GM19395 (cell line): Measurements from ENCODE around the gene RRAS.

ENCODE experiments used
- ATAC-seq: cut with Tn5 transposase; IDR thresholded peaks from one replicate; pipeline ENCODE4 v1.9.1; 2021; ENCODE audit warnings: mild to moderate bottlenecking, moderate library complexity; ENCODE audit not compliant: unreplicated experiment

The RRAS gene

DNA sequence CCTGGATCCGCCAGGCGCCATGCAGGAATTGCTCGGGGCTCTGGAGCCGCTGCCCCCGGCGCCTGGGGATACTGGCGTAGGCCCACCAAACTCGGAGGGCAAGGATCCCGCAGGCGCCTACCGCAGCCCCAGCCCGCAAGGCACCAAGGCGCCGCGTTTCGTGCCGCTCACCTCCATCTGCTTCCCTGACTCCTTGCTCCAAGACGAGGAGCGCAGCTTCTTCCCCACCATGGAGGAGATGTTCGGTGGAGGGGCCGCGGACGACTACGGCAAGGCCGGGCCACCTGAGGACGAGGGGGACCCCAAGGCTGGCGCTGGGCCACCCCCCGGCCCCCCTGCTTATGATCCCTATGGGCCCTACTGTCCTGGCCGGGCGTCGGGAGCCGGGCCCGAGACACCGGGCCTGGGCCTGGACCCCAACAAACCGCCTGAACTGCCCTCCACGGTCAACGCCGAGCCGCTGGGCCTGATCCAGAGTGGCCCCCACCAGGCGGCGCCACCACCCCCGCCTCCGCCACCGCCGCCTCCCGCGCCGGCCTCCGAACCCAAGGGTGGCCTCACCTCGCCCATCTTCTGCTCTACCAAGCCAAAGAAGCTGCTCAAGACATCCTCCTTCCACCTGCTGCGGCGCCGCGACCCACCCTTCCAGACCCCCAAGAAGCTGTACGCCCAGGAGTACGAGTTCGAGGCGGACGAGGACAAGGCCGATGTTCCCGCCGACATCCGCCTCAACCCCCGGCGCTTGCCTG is 42.8 kb downstream of the RRAS start:
- no peak for ATAC-seq

DNA sequence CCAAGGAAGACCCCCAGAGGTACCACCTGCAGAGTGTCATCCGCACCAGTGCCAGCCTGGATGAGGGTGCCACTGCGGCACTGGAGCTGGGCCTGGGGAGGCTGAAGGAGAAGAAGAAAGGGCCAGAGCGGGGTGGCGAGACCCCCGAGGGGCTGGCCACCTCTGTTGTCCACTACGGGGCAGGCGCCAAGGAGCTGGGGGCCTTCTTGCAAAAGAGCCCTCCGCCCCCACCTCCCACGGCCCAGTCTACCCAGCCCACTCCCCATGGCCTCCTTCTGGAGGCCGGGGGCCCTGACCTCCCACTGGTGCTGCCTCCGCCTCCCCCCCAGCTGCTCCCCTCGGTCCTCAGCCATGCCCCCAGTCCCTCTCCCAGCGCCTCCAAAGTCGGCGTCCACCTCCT is 43.5 kb downstream of the RRAS start:
- ATAC-seq: no peak

GRCh38 chr19:49595819-49596404 is 44.0 kb downstream of the RRAS start:
- ATAC-seq: no peak

DNA sequence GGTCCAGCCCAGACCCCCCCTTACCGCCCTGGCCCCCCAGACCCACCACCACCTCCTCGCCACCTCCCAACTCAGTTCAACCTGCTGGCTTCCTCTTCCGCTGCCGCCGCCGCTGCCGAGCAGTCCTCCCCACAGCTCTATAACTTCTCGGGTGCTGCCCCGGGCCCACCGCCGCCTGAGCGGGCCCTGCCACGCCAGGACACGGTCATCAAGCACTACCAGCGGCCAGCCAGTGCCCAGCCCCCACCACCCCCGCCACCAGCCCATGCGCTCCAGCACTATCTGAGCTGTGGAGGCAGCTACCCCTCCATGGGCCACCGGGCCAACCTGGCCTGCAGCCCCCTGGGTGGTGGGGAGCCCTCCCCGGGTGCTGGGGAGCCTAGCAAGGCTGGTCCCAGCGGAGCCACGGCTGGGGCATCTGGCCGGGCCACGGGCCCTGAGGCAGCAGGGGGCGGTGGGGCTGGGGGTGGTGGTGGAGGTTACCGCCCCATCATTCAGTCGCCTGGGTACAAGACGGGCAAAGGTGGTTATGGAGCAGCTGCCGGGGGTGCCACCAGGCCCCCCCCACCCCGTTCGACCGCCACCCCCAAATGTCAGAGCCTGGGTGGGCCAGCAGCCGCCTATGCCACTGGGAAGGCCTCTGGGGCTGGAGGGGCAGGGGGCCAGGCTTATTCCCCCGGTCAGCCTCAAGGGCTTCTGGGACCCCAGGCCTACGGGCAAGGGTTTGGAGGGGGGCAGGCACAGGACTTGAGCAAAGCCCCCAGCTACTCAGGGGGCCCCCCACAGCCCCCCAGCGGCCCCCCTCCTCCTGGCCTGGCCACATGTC is 44.7 kb downstream of the RRAS start:
- ATAC-seq: no peak

DNA sequence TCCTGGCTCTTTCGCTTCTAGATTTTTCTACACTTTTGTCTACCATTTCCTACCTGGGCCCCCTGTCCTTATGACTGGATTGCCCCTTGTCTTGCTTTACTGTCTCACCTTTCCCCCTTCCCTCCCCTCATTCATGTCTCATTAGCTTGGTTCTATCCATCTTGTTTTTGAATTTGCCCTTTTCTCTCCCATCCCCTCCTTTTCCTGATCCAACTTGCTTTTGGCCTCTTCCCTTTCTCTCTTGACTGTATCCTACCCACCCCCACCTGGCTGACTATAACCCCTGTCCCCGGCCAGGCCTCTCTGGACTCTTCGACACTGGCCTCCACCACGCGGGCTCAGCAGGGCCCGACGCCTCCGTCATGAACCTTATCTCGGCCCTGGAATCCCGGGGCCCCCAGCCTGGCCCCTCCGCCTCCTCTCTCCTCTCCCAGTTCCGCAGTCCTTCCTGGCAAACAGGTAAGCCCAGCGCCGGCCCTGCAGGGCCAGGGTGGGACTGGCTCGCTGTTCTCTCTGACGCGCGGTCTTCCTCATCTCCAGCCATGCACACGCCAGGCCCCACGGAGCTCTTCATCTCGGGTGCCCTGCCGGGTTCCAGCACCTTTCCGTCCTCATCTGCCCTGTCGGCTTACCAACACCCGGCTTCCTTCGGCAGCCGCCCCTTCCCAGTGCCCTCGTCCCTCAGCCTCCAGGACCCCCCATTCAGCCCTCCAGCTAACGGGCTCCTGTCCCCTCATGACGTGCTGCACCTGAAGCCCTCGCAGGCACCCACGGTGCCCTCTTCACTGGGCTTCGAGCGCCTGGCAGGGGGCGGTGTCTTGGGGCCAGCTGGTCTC is 45.6 kb downstream of the RRAS start:
- ATAC-seq: no peak

GRCh38 chr19:49593233-49594113 is 46.5 kb downstream of the RRAS start:
- peak; percentile 38 for ATAC-seq

DNA sequence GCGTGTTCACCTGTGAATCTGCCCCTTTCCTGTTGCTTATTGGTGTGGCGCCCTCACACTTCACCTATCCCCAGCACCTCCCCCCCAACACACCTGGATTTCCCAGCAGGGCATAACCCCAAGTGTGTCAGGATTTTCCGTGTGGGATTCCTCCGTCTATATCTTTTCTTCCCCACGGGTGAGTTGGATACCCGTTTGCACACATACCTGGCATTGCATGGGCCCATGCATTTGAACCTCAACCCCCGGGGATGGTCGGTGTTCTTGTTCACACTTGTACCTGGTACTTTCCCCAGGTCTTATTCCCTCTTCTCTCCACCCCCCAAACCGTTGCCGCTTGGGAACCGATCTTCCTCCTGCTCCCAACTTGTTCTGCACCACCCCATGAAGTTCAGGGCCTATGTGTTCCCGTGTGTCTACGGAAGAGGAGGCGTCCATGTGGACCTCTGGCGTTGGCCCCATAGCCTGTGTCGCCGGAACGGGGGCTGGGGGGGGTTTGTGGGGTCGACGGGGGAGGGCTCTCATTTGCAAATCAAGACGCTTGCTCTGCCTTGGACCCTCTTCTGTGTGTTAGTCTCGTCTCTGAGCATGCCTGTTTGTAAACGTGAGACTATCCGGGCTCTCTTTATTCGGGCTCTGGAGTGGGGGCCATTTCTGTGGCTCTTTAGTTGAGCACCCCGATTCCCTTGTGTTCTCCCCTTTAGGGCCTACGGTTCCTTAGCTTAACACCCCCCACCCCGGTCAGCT is 47.3 kb downstream of the RRAS start:
- ATAC-seq: no peak

GRCh38 chr19:49591731-49592485 is 48.0 kb downstream of the RRAS start:
- no peak for ATAC-seq

GRCh38 chr19:49590971-49591730 is 48.8 kb downstream of the RRAS start, which contains the start of gene PRR12:
Gene PRR12 (plus strand): TSS chr19:49591182. CDS start chr19:49591655, 473 bp downstream.
- ATAC-seq: no peak

DNA sequence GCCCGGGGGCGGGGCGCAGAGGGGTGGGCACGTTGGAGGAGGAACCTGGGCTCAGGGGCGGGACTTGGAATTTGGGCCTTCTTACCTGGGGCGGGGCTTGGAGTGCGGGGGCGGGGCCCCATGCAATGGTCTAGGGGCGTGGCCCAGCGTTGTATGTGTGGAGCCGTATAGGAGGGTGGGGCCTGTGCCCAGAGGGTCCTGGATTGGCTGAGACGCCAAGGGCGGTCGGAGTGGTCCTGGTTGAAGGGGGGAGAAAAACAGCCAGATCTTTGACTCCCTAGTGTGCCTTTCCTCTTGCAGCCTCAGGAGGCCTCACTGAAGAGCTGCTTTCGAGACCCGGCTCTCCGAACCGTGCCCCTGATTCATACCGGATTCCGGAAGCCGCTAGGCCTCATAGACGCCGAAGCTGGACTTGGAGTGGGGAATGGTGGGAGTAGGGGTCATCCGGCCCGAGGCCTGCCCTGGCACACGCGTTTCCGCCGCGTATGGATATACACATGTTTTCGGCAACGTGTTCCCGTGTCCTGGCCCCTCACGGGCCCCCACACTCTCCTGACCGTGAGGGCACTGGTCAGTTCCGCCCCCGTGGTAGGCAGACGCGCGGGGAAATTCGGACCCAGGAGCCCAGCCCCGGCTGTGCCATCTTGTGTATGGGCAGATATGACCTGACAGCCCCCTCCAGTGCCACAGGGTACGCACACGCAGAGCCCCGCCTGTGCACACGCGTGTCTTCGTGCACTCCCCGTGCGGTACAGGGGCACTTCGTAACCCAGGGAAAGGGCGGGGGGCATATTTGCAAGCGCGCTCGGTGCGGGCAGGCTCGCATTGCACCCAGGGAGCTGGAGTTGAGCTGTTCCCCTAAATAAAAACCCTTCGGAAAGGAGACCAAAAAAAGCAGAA is 49.6 kb downstream of the RRAS start:
- peak; percentile 66 for ATAC-seq

GRCh38 chr19:49589502-49589905 is 50.4 kb downstream of the RRAS start:
- ATAC-seq: no peak

DNA sequence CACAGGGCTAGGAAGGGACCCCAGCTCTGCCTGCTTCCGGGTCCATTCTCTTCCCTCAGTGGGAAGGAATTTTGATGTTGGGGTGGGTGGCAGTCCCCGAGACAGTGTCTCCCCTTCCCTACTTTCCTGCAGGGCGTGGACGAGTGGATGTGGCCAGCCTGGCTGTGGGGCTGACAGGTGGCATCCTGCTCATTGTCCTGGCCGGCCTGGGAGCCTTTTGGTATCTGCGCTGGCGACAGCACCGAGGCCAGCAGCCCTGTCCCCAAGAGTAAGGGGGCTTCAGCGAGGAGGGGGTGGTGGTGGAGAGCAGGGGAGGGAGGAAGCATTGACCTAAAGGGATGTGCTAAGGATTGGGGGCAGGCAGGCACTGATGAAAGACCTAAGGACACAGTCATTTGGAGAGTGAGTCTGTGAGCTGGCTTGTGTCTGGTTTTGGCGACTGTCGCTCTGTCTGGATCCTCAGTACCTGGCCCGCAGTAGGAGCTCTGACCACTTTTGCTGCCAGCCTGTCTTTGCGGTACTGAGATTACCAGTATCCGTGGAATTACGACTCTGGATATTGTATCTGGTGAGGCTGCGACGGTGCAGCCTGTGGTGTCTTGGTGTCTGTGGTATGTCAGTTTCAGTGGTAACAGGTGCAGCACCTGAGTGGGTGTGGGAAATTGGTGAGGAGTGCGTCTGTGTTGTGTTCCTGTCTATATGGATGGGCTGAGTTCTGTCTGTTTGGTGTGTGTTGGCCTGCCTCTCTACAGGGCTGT is 51.4 kb downstream of the RRAS start:
- no peak for ATAC-seq

- no peak for ATAC-seq
Observed at GRCh38 chr19:49587227-49587626, 52.7 kb downstream of the RRAS start.
